Adrenal gland (tissue), 12 donors: Measurements from ENCODE around the gene SRRM2. TPM values are rescaled to one million over a fixed set of nuclear protein-coding genes. Genes with fewer than 3 reads are reported as not detected.

ENCODE experiments used
- DNase-seq, 7 donors: peaks; one replicate each; pipeline ENCODE4 v3.0.0-alpha.2; 2019 to 2020
- H3K27ac ChIP-seq, 5 donors: fragments of 200-600 bp; sonication (generic) in 4 of 5; 1 replicate in 3 of 5; 2 replicates in 2 of 5; pipeline versions ENCODE4 v1.5.1 to v1.8.0; 2016 to 2020; ENCODE audit warnings: mild to moderate bottlenecking in 1 of 5
- H3K27me3 ChIP-seq: fragments of 200-600 bp; 2 replicates; pipeline ENCODE4 v1.8.0; 2021
- H3K36me3 ChIP-seq, 2 donors: fragments of 200-600 bp; replicated peaks in 1 of 2; 1 replicate in 1 of 2; 2 replicates in 1 of 2; pipeline versions ENCODE4 v1.5.1 to v1.8.0; 2018 to 2022
- H3K4me1 ChIP-seq, 2 donors: fragments of 200-600 bp; replicated peaks in 1 of 2; 1 replicate in 1 of 2; 2 replicates in 1 of 2; pipeline versions ENCODE4 v1.5.1 to v1.8.0; 2018 to 2021
- H3K4me3 ChIP-seq, 4 donors: fragments of 200-600 bp; sonication (generic) in 3 of 4; one replicate each; pipeline ENCODE4 v1.5.1; 2016 to 2018
- H3K9me3 ChIP-seq, 3 donors: fragments of 200-600 bp; sonication (generic) in 1 of 3; replicated peaks in 1 of 3; 1 replicate in 2 of 3; 2 replicates in 1 of 3; pipeline versions ENCODE4 v1.5.1 to v1.8.0; 2016 to 2021
- CTCF ChIP-seq, 6 experiments: fragments of 450-650 bp in 4 of 6; fragments of 200-600 bp in 2 of 6; sonication (generic) in 1 of 6; IDR thresholded peaks; 1 replicate in 5 of 6; 2 replicates in 1 of 6; pipeline versions ENCODE4 v1.5.1 to v1.8.0; 2016 to 2021; ENCODE audit warnings: antibody characterized with exemption in 6 of 6, mild to moderate bottlenecking in 2 of 6, moderate library complexity in 1 of 6
- POLR2A ChIP-seq, 2 donors: fragments of 450-650 bp; IDR thresholded peaks; one replicate each; pipeline ENCODE4 v1.6.1; 2017; ENCODE audit warnings: antibody characterized with exemption in 2 of 2, mild to moderate bottlenecking in 2 of 2, moderate library complexity in 1 of 2
- WGBS, 4 donors: extraction: QIAGEN DNeasy Blood & Tissue Kit in 2 of 4; methylation state at CpG; one replicate each; pipeline versions ENCODE4 v1.1.5 to v1.1.7; 2013 to 2017; 5-methylcytosine and 5-hydroxymethylcytosine counted together
- intact Hi-C, 2 donors: fragments of 100-400 bp; cut with DNase I; formaldehyde crosslinking; loops; one replicate each; pipeline versions ENCODE4 v1.14.1 to v1.15.0; 2022 to 2023
- polyA plus RNA-seq, 3 donors: library from polyadenylated mRNA; stranded (reverse); fragments of 200-250 nt in 2 of 3; fragments of 350-450 nt in 1 of 3; fragmentation: Illumina TruSeq in 1 of 3; extraction: RNeasy Lipid Tissue Mini Kit (QIAGEN cat#74804) in 1 of 3; gene quantifications; one replicate each; pipeline ENCODE4 v1.2.3, GENCODE V29; 2013 to 2014
- total RNA-seq, 9 donors: library from RNA; depleted of rRNA in 4 of 9; stranded (reverse); fragments of >200 nt in 4 of 9; fragments of 120-200 nt in 1 of 9; fragmentation: NEBNext Ultra II Directional in 1 of 9; extraction: Animal tissue kit (Norgen Biotek cat#: 25700) in 1 of 9; gene quantifications; one replicate each; pipeline versions ENCODE4 v1.1.0 to v1.2.4, GENCODE V29; 2013 to 2023
- donor health status: healthy with polysubstance abuse.
- donor health status: Bipolar disorder and iron deficiency.
- donor health status: DM: yes; HTN: yes; CAD: no.
- donor health status: DM: no; HTN: no; CAD: no.
- donor health status: DM: no; HTN: no; CAD: no.
- donor health status: DM: yes; HTN: yes; CAD: no.

SRRM2 gene
- total and polyA plus RNA-seq, 12 donors: 81.7 to 3,120 (median 328) TPM

- Histone ChIP-seq H3K27ac (peak overlapping the region in 2 of 5 donors; percentile 3 to 16), H3K27me3 (no peaks in the 10 kb centered on the region), H3K4me1 (peaks cover 12 to 27% of the 10 kb centered on the region in 2 donors), H3K9me3 (no peaks in the 10 kb centered on the region), H3K36me3 (peaks cover 0 to 45% of the 10 kb centered on the region in 2 donors), H3K4me3 (no peak overlapping the region)
- no peak for DNase-seq
- WGBS, 4 donors: 71 to 77% (median 76%) methylated on average over 6 to 7 of the region's 7 CpGs
- intact Hi-C loops: no loop called here
- TF ChIP-seq POLR2A (IDR thresholded peaks at IDR 0.05): no peak
- TF ChIP-seq CTCF (IDR thresholded peaks at IDR 0.05): no peak
Observed at GRCh38 chr16:2775131-2775716, 22.8 kb downstream of the SRRM2 start.

- Histone ChIP-seq H3K4me3 (peak overlapping the region in 2 of 4 donors; percentile 76 to 91), H3K36me3 (peaks cover 0 to 38% of the 10 kb centered on the region in 2 donors), H3K27ac (peak overlapping the region in 2 of 5 donors; percentile 74 to 99), H3K9me3 (no peaks in the 10 kb centered on the region), H3K4me1 (peaks cover 12 to 27% of the 10 kb centered on the region in 2 donors), H3K27me3 (no peaks in the 10 kb centered on the region)
- WGBS, 4 donors: 44 to 48% (median 45%) methylated on average over 10 to 11 of the region's 11 CpGs
- TF ChIP-seq CTCF (IDR thresholded peaks at IDR 0.05) (no peak), POLR2A (IDR thresholded peaks at IDR 0.05) (no peak)
- DNase-seq: no peak
- intact Hi-C loops: no loop called here
Observed at GRCh38 chr16:2775765-2776499, 23.5 kb downstream of the SRRM2 start.

- intact Hi-C loops: no loop called here
- H3K4me3 ChIP-seq: peak overlapping the region; percentile 10 to 91 (median 60)
- peaks cover 0 to 31% of the 10 kb centered on the region in 2 donors for H3K36me3 ChIP-seq
- 0 to 1% (median 0%) methylated on average over 7 to 72 of the region's 72 CpGs for WGBS, 4 donors
- no peak for TF ChIP-seq CTCF (IDR thresholded peaks at IDR 0.05)
- no peaks in the 10 kb centered on the region for H3K9me3 ChIP-seq
- H3K27ac ChIP-seq: peak overlapping the region in 4 of 5 donors; percentile 48 to 100 (median 86)
- no peaks in the 10 kb centered on the region for H3K27me3 ChIP-seq
- peaks cover 12 to 27% of the 10 kb centered on the region in 2 donors for H3K4me1 ChIP-seq
- peak in 1 of 7 donors; percentile 43 for DNase-seq
Observed at GRCh38 chr16:2776500-2777139, 24.2 kb downstream of the SRRM2 start.

GRCh38 chr16:2777231-2777902 lies 24.9 kb downstream of the SRRM2 start, which contains the start of gene ELOB:
Gene ELOB (minus strand): TSS chr16:2777280. CDS start chr16:2777239, 41 bp downstream.
- intact Hi-C loops: no loop called here
- 0% methylated on average over 6 to 70 of the region's 70 CpGs for WGBS, 4 donors
- peaks cover 12 to 27% of the 10 kb centered on the region in 2 donors for H3K4me1 ChIP-seq

More at GRCh38 chr16:2777231-2777902, 24.9 kb downstream of the SRRM2 start, which contains the start of gene ELOB:
- DNase-seq: peak; percentile 82 to 92 (median 88)
- Histone ChIP-seq H3K27ac (peak within 1 kb of the TSS; percentile 97 to 100 (median 99)), H3K9me3 (no peaks in the 10 kb centered on the region), H3K4me3 (peak within 1 kb of the TSS; percentile 43 to 94 (median 92)), H3K36me3 (peaks cover 0 to 24% of the 10 kb centered on the region in 2 donors), H3K27me3 (no peaks in the 10 kb centered on the region)
- no peak for TF ChIP-seq CTCF (IDR thresholded peaks at IDR 0.05)
- TF ChIP-seq POLR2A (IDR thresholded peaks at IDR 0.05): peak; percentile 55 to 59
